ENCODE data around the gene FZR1.

FZR1 gene

DNA sequence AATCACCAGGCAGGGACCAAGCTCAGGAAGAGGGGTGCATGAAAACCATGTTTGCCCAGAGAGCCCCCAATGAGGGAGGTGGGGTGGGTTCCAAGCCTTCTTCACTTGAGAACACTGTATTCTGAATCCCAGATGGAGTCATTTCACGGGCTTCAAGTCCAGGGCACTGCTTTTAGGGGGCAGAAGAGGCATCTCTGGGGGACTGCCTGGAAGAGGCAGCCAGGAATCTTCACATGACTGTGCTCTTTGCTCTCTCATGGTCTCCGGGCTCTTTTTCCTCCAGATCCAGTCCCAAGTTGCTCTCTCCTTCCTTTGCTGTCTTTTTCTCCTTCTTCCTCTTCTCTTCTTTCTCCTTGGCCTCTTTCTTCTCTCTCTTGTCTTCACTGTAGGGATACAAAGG is 31.5 kb upstream of the FZR1 start:
- no peak for DNase-seq

DNA sequence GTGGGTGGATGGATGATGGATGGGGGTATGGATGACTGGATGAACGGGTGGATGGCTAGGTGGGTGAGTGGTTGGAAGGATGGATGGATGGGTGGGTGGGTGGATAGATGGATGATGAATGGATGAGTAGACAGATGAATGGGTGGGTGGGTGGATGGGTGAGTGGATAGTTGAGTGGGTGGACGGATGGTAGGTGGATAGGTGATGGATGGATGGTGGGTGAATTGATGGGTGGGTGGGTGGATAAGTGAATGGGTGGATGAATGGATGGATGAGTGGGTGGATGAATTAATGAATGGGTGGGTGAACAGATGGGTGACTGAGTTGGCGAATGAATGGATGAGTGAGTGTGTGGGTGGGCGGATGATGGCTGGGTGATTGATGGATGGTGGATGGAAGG is 30.7 kb upstream of the FZR1 start:
- DNase-seq = no peak

DNA sequence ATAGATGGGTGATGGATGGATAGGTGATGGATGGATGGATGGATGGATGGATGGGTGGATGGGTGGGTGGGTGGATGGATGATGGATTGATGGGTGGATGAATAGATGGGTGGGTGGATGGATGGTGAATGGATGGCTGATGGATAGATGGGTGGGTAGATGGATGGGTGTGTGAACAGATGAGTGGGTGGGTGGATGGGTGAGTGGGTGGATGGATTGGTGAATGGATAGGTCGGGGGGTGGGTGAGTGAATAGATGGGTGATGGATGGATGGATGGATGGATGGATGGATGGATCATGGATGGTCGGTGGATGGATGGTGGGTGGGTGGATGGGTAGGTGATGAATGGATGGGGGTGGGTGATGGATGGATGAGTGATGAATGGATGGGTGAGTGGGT is 29.3 kb upstream of the FZR1 start:
- DNase-seq = no peak

DNA sequence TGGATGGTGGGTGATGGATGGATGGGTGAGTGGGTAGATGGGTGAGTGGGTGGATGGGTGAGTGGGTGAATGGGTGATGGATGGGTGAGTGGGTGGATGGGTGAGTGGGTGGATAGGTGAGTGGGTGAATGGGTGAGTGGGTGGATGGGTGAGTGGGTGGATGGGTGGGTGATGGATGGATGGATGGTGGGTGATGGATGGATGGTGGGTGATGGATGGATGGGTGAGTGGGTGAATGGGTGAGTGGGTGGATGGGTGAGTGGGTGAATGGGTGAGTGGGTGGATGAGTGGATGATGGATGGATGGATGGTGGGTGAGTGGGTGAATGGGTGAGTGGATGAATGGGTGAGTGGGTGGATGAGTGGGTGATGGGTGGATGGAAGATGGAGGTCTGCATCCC is 28.6 kb upstream of the FZR1 start:
- no peak for DNase-seq

DNA sequence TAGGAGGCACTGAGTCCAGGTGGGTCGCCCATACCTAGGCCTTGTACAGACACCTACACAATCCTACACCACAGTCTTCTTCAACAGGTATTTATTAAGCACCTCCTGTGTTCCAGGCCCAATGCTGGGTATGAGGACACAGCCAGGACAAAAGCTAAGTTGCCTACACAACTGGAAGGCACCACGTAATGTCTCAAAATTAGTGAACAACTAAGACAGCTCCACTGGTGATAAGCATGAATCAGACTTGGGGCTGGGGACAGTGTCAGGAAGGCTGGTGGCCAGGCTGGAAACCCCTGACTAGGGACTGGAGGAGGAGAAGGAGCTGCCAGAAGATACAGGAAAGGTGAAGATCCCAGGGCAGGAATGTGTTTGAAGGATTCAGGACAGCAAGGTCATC is 28.2 kb upstream of the FZR1 start:
- no peak for DNase-seq

DNA sequence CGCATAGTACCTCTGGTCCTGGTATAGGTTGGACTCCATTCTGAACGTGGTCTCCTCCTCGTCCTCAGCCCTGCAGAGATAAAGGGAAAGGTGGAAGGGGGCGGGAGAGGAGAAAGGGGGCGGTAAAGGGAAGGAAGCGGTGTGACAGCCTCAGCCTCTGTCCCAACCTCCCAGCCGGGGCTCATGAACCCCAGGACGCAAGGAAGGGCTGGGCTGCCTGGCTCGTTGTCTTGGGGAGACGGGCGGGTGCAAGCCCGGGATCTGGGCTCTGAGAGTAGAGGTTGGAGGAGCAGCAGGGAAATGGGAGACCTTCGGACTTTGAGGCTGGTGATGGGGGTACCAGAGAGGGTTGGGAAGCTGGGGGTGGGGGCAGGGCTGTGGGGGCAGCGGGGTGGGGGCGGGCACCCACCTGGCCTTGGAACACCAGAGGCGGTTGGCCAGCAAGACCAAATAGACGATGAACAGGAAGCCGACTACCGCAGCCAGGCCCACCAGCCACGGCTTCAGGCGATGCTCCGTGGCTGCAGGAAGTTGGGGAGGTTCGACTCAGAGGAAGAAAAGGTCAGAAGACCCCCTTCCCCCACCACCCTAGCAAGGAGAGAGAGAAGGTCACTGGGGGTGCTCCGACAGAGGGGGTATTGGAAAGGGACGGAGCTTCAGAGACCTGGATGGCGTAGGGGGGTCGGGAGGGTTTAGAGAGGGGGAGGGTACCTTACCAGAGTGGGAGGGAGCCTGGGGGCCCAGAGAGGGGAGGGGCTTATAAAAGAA is 27.5 kb upstream of the FZR1 start:
- DNase-seq = no peak

DNA sequence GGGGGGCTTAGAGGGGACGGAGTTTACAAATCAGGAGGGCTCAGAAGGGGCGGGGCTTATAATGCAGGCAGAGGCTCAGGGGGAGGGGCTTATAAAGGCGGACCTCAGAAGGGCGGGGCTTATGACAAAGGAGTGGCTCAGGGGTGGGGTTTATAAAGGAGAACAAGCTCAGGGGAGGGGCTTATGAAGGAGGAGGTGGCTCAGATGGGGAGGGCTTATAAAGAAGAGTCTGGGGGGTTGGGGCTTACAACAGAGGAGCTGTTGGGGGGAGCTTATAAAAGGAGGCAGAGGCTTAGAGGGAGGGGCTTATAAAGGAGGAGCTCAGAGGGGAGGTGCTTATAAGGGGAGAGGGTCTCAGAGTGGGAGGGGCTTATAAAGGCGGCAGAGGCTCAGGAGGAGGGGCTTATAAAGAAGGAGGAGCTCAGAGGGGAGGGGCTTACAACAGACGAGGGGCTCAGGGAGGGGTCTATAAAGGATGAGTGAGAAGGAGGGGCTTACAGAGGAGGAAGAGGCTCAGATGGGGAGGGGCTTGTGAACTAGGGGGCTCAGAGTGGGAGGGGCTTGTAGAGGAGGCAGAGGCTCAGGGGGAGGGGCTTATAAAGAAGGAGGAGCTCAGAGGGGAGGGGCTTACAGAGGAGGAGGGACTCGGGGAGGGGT is 26.8 kb upstream of the FZR1 start:
- DNase-seq = no peak

DNA sequence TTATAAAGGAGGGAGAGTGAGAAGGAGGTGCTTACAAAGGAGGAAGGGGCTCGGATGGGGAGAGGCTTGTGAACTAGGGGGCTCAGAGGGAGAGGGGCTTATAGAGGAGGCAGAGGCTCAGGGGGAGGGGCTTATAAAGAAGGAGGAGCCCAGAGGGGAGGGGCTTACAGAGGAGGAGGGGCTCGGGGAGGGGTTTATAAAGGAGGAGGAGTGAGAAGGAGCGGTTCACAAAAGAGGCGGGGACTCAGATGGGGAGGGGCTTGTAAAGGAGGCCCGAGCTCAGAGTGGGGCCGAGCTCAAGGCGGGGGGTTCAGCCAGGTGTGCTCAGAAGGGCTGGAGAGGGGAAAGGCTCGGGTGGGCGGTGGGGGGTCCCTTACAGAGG is 26.3 kb upstream of the FZR1 start:
- no peak for DNase-seq

DNA sequence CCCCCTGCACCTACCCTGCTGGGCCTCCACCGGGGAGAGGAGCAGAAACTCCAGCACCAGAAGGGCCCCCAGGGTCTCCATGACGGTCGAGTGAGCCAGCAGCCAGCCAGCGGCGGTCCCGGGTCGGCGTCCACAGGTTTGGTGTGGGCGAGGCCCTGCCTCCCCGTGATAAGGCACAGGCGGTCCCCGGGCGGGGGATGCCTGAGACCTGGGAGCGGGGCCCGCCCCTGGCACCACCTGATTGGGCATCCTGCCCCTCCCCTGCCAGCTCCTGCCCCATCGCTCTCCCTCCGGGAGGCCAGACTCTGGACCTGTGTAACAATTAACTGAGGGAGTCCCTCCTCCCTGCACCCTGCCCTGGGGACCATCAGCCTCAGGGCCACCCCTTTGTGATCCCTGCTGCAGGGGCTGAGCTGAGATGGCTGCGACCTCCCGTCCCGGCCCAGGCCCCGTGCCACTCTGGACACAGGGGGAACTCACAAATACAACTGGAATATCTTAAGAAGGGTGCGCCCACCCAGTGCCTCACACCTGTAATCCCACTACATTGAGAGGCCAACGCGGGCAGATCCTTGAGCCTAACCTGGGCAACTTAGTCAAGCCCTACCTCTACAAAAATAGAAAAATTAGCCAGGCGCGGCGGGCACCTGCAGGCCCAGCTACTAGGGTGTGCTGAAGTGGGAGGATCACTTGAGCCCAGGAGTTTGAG is 25.6 kb upstream of the FZR1 start, which contains the start of gene SMIM24:
Gene SMIM24, minus strand, starts transcription at position 143 of the 709 bp plus-strand sequence. Its CDS starts 62 bp downstream, at position 81.
- no peak for DNase-seq

DNA sequence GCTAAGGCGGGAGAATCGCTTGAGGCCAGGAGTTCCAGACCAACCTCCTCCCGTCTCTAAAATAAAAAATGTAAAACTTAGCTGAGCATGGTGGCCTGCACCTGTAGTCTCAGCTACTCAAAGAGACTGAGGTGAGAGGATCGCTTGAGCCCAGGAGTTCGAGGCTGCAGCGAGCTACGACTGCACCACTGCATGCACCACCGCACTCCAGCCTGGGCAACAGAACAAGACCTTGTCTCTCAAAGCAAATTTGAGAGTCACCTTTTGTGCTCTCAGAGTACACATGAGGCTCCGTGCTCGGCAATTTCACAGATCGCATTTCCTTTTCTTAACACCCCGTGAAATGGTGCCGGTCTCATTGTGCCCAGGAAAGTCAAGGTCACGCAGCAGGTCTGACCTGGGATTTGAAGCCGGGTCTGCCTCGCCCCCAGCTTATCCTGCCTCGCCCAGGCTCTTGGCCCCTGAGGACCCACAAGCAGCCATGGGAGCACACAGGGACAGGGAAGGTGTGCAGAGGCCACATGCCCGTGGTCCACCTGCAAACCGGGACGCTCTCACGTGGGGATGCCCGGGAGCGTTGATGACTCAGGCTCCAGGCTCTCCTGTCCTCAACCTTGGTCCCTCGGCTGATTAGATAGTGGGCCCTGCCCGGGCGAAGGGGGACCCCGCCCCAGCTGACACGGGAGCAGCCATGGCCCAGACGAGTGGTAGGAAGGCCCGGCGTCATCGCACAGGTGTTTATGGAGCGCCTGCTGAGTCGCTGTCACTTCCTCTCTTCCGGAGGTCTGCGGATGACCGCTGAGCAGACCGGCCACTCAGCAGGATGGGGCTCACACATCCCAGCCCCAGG is 24.6 kb upstream of the FZR1 start:
- no peak for DNase-seq

DNA sequence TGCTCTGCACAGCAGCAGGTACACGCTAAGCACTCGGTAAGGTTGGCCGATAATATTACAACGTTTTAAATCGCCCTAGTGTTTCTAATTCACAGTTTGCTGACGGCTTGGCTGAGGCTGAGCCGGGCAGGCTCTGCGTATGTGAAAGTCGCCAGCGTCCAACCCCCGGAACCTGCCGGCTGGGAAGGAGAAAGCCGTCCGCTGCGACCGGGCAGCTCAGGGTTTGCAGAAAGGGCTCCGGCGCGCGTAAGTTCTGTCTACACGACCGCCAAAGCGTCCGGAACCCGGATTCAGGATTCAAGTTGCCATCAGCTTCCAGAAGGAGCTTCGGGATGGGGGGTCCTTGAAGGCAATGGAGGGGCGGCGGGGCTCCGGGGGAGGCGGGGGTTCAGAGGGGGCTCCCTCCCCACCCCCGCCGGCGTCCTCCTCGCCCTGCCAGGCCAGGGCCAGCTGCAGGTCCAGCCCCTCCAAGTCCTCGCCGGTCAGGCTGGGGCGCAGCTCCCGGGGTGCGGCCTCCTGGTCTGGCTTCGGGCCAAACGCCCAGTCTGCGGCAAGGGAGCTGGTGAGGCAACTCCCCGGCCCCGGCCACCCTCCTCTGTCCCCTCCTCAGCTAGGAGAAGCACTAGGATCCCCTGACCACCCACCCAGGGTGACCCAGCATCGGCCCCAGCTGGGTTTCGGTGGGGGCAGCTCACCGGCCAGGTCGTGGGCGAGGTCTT is 23.4 kb upstream of the FZR1 start:
- DNase-seq = no peak

DNA sequence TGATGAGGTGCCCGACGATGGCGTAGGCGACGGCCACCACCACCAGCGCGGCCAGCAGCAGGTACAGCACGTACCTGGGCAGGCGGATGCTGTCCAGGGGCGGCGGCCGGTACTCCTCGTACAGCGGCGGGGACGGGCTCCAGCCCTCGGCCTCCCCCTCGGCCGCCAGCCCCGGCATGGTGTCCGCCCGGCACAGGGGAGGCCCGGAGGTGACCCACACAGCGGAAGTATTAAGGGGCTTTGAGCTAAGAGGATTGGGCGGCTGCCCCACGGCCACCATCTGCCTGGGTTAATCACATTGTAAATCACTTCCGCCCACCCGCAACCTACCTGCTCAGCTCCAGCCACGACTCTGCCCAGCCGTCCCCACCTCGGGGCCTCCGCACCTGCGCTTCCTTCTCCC is 22.9 kb upstream of the FZR1 start, which contains the start of gene SMIM44:
Gene SMIM44, minus strand, starts transcription at position 216 of the 403 bp plus-strand sequence. Its CDS starts 38 bp downstream, at position 178.
- no peak for DNase-seq

DNA sequence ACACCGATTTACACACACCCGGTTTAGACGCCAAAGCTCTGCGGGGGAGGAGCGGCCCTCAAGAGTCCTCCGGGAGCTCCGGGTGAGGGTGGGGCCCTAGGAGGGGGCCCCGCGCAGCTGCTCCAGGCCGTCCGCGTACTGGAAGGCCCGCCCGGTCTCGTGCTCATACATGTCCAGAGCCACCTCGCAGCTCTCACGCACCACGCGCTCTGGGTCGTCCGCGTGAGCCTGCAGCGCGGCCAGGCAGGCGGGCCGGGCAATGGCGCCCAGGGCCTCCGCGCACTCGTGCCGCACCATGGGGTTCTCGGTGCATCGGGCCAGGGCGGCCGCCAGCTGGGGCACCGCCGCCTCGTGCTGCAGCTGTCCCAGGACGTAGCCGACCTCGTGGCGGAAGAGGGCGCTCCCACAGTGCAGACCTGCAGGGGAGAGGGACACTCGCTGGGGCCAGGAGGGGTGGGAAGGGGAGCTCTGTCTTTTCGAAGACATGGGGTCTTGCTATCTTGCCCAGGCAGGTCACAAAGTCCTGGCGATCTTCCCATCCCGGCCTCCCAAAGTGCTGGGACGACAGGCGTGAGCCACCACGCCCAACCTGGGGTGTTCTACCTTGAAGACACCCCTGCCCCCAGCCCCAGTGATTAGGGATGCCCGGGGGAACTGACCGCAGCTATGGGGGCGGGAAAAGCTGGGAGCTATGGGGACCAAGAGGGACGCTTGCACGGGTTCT is 14.6 kb upstream of the FZR1 start:
- DNase-seq = no peak

DNA sequence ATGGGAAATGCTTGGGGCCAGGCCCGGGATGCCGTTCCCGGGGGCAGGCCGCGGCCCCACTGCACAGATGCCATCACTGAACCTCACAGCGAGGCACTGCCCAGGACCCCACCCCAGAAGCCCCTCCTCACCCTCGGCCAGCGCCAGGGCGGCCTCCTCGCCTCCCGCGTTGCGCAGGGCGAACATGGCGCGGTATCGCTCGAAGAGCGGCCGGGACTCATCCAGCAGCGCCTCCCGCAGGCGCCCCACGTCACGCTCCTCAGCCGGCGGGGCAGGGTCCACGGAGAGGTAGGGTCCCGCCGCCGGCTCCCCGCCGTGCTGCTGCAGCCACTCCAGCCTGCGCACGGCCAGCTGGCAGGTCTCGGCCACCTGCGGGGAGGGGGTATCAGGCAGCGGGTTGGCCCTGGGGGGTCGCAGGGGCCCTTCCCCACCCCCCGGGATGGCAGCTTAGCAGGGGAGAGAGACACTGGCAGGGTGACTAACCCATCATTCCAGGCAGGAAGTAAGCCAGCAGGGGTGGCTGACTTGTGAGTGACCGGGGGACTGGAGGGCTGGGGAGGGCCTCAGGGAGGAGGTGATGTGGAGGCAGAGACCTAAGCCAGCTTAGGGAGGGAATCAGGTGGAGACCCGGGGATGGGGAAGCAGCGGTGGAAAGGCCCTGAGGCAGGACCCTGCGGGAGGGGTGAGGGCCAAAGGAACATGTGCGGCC is 13.8 kb upstream of the FZR1 start:
- DNase-seq = no peak

DNA sequence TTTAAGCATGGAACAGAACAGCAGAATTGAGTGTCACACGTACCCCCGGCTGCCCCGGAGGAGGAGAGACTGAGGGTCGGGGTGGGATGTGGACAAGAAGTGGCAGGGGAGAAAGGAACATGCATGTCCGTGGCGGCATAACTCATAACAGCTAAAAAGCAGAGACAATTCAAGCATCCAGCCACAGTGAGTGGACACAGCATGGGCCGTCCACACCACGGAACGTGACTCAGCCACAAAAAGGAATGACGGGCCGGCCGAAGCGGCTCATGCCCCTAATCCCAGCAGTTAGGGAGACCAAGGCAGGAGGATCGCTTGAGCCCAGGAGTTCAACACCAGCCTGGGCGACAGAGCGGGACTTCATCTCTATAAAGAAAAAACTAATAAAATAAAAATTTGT is 13.2 kb upstream of the FZR1 start:
- no peak for DNase-seq

DNA sequence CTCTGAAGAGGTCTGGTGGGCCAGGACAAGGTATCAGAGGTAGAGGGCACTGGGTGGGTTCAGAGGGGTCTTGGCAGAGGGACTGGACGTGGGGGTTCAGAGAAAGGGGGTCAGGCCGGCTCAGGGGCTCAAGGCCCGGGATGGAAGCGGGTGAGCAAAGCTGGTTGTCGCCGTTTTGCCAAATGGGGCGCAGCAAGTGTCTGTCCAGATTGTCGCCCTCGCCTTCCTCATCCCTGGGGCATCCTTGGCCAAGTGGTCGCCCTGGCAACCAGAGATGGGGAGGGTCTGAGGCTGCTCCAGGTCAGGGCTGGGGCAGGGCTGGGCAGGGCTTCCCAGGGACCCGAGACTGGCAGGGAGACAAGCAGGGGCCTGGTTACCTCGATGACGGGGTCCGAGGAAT is 12.5 kb upstream of the FZR1 start:
- no peak for DNase-seq

DNA sequence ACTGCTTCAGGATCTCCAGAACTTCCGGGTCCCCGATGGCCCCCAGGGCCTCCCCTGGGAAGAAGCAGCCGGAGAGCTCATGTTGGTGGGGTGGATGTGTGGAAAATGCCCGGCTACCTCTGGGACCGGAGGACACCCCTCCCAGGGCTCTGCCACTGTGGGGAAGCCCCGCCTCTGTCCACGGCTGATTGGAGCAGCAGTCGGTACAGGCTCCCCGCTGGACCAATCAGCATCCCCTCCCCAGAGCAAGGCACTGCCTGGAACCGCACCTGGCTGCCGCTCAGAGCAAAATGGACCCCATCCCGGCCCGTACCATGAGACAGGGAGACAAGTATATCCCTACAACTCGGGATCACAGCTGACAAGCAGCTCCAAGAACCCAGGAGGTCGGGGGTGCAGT is 12.1 kb upstream of the FZR1 start:
- no peak for DNase-seq

DNA sequence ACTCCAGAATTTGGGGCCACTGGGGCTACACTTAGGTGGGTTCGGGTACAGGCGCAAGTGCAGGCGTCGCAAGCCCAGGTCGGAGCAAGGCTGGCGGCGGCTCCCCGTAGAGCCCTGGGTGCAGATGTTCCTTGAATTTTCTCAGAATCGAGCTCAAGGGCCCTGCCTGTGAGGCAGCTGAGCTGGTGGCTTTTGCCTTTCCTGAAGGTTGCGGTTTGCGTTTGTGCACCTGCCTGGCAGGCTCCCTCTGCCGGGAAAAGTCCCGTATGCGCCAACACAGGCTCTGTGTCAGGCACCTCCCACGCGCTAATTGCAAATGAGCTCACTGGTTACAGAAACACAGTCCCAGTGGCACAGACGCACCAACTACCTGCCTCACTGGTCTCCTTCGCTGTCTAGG is 11.6 kb upstream of the FZR1 start:
- DNase-seq = no peak

DNA sequence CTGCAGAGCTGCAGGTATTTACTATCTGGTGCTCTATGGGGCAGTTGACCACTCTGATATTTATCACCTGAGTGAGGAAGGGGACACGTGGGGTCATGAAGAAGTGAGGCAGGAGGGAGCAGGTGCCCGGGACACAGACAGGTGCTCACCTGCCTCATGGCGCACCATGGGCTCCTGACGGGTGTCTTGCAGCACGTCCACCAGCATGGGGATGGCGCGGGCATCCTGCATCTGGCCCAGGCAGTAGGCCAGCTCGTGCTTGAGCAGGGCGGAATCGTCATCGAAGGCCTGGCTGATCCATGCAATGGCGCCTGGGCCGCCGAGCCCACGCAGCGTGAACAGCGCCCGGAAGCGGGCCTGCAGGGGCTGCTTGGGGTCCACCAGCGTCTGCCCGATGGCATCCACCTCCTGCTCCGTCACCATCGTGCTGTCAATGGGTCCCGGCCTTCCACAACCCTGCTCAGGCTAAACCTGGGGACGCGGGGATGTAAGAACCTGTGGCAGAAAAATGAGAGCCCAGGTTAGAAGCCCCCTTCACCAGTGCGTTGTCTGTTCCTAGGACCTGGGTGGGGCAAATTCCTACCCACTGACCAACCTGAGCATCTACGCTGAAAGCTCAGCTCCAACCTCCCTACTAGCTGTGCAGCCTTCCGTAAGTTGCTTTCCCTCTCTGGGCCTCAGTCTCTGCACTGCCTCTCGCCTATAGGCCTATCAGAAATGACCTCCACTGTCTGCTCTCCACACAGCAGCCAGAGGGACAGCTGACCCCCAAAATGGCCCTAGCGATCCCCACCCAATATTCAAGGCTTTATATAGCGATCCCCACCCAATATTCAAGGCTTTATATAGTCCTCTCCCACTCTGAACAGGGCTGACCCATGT is 9.5 kb upstream of the FZR1 start:
- DNase-seq = no peak

Data from NCI-H1930 (cell line).